Central memory CD8-positive, alpha-beta T cell (primary cell): ENCODE results near the gene MAPRE3.

ENCODE experiments used
- ATAC-seq: fragments of 150-1000 bp; cut with Tn5 transposase; replicated peaks from 2 replicates; pipeline ENCODE4 v1.10.0; 2022; ENCODE audit warnings: mild to moderate bottlenecking, moderate FRiP score, moderate number of reproducible peaks; ENCODE audit not compliant: poor library complexity, severe bottlenecking; ENCODE audit errors: extremely low read depth
- DNase-seq, 2 donors: peaks; one replicate each; pipeline ENCODE4 v3.0.0; 2021; ENCODE audit warnings: low spot score in 2 of 2
- H3K27ac Mint-ChIP-seq: one replicate; pipeline ENCODE4 v1.8.0; 2022; ENCODE audit warnings: low read depth, mild to moderate bottlenecking, moderate library complexity, mixed read lengths
- H3K27me3 Mint-ChIP-seq: one replicate; pipeline ENCODE4 v1.8.0; 2022; ENCODE audit warnings: mixed read lengths
- H3K36me3 Mint-ChIP-seq: one replicate; pipeline ENCODE4 v1.8.0; 2022; ENCODE audit warnings: mild to moderate bottlenecking, moderate library complexity, mixed read lengths; ENCODE audit not compliant: insufficient read depth
- H3K4me1 Mint-ChIP-seq: one replicate; pipeline ENCODE4 v1.8.0; 2022; ENCODE audit warnings: mixed read lengths
- H3K4me3 Mint-ChIP-seq: one replicate; pipeline ENCODE4 v1.8.0; 2022; ENCODE audit warnings: mild to moderate bottlenecking, moderate library complexity, mixed read lengths
- H3K9me3 Mint-ChIP-seq: one replicate; pipeline ENCODE4 v1.8.0; 2022; ENCODE audit warnings: mixed read lengths

Gene MAPRE3

DNA sequence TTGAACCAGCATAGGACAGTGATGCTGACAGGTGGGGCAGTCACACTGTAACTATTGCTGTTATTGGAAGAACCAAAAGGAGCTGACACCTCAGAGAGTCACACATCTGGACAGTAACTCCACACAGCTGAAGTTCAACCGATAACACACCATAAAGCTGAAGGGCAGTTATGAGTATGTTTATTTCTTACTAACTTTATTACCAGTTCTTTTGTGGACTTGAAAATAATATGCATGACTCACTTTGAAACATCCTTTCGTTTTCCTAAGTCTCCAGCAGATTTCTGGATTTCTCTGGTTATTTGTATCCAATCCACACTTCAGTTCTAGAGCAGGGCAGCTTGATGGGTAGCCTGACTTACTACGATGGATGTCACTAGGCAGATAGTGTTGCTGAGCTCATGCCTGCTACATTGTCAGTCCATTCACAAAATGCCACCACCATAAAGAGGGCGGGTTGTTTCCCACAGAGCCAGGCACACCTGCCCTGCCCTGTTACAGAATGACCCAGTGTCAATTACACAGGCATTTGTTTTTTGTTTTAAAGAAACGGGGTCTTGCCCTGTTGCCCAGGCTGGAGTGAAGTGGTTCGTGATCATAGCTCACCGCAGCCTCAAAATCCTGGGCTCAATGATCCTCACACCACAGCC, 72.7 kb downstream of the MAPRE3 start:
- H3K4me1 Mint-ChIP-seq = no peaks in the 10 kb centered on the region
- no peak overlapping the region for H3K27ac Mint-ChIP-seq
- H3K4me3 Mint-ChIP-seq = no peak overlapping the region
- no peaks in the 10 kb centered on the region for H3K9me3 Mint-ChIP-seq
- ATAC-seq (no peak), DNase-seq (no peak)
- no peaks in the 10 kb centered on the region for H3K27me3 Mint-ChIP-seq
- H3K36me3 Mint-ChIP-seq = peaks cover 17% of the 10 kb centered on the region

DNA sequence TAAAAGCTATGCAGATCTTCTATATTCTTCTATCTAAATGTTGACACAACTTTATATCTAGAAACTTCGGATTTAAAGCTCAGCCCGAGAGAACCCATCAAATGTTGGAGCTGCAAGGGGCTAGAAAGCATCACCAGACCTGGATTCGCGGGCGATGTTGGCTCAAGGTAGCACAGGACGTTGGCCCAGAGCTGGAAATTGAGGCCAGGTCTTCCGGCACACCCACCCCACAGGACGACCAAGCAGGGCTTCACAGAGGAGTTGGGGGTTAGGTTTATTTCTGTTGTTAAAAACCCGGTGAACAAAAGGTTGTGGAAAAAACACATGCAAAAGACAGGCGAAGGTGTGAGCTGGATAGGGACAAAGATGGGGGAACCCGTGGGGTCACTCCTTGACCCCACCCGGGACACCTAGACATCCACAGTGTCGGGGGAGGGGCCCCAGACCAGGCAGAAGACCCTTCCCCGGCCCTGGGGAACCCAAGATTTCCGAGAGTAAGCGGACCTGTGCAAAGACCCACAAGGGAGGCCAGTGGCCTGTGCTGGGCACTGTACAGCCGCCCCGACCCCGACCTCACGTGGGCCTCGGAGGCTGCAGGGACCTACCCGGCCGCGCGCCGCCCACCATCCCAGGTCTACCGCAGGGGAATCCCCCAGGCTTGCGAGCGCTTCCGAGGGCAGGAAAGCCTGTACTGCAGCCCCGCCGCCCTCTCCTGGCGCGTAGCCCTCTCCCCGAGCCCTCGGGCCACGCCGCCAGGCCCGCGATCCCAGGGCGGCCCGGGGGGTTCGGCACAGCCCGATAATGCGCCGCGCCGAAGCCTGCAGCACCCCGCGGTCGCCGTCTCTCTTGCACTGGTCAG, 79.2 kb downstream of the MAPRE3 start:
- H3K9me3 Mint-ChIP-seq = peaks cover 8% of the 10 kb centered on the region
- DNase-seq (peak in 1 of 2 donors; percentile 37), ATAC-seq (peak; percentile 22)

GRCh38 chr2:27050281-27050995, 80.0 kb downstream of the MAPRE3 start:
- peaks cover 8% of the 10 kb centered on the region for H3K9me3 Mint-ChIP-seq
- peak; percentile 72 for ATAC-seq

More for the DNA sequence above, 79.2 kb downstream of the MAPRE3 start:
- Mint-ChIP-seq H3K27ac (peak overlapping the region; percentile 100), H3K27me3 (peaks cover 13% of the 10 kb centered on the region), H3K4me1 (peaks cover 30% of the 10 kb centered on the region), H3K4me3 (peak overlapping the region; percentile 98), H3K36me3 (peaks cover 36% of the 10 kb centered on the region)

DNA sequence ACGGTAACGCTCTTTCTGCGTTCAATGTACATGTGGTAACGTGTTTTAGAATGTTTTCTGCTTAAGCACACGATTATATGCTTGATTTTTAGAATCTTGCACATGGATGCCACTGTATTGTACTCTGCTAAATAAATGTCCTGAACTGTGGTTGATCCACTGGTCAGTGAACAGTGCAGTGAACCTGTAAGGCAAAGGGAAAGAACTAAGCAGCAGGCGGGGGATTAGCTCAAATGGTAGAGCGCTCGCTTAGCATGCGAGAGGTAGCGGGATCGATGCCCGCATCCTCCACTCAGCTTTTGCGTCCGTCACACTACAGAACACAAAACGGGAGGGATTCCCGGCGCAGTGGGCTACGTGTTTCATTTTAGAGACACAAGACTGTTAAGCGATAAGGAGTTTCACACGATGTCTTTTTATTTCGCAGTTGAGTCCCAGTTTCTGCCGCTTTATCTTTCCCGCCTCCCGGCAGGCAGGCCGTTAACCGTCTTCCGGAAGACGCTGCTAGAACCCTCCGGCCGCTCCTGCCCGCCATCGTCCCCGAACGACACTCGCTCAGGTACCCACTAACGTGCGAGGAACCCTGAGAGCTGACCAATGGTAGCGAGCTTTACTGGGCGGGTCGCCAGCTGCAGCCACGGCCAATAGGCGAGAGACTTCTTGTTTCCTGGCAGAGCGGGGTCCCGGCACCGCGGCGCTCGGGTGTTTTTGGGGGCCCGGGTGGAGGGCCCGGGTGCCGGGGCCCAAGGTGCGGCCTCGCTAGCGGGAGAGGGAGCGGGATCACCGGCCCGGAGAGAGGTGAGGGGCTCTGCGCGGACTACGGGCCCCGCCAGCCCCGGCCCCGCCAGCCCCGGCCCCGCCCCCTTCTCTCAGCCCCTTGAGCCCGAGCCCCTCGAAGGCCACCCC, 80.8 kb downstream of the MAPRE3 start, which contains the start of gene AGBL5:
TSS of gene AGBL5 (plus strand) at position 673 of the 906 bp plus-strand sequence. CDS start 1,291 bp downstream, outside the sequence.
- Mint-ChIP-seq H3K4me1 (peaks cover 30% of the 10 kb centered on the region), H3K27me3 (peaks cover 13% of the 10 kb centered on the region), H3K9me3 (peaks cover 8% of the 10 kb centered on the region), H3K4me3 (peak within 1 kb of the TSS; percentile 98), H3K27ac (peak within 1 kb of the TSS; percentile 100), H3K36me3 (peaks cover 44% of the 10 kb centered on the region)
- ATAC-seq (peak; percentile 79), DNase-seq (peak; percentile 97 to 98)

More at GRCh38 chr2:27050281-27050995, 80.0 kb downstream of the MAPRE3 start:
- peak overlapping the region; percentile 98 for H3K4me3 Mint-ChIP-seq
- peak overlapping the region; percentile 100 for H3K27ac Mint-ChIP-seq
- DNase-seq = peak; percentile 94 to 98
- H3K36me3 Mint-ChIP-seq = peaks cover 40% of the 10 kb centered on the region
- H3K4me1 Mint-ChIP-seq = peaks cover 30% of the 10 kb centered on the region
- peaks cover 13% of the 10 kb centered on the region for H3K27me3 Mint-ChIP-seq

DNA sequence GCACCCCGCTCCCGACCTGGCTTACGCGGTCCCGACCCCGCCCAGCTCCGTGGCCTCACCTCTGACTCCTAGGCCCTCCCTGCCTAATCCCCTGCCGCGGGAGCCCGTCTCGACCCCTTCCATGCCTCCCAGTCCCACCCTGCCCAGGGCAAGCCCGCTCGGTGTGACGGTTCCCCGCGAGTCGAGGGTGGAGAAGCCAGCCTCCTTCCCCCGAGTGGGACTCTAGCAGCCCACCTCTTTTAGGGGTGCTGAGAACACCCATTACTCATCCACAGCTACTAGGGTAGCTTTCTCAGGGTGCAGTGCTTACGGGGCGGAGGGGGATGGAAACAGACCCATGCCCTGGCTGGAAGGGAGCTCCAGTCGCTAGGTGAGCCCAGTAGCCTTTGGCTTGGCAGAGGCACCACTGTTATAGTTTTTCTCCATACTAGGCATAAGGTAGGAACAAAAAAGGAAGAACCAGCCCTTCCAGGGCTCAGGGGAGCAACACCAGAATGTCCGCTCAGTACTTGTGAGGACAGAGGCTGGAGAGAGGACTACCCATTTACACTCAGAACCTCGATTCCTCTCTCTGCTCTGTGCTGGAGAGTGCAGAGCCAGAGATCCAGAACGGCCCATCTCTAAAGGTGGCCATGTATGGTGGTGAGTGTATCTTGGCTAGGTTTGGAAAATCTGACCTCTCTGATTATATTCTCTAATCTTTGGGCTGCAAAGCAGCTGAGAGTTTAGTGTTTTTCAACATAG, 81.6 kb downstream of the MAPRE3 start:
- peaks cover 8% of the 10 kb centered on the region for H3K9me3 Mint-ChIP-seq
- H3K27me3 Mint-ChIP-seq = peaks cover 13% of the 10 kb centered on the region
- H3K27ac Mint-ChIP-seq = peak overlapping the region; percentile 100

GRCh38 chr2:27053321-27053720, 82.9 kb downstream of the MAPRE3 start:
- H3K36me3 Mint-ChIP-seq = peaks cover 48% of the 10 kb centered on the region
- H3K4me3 Mint-ChIP-seq = peak overlapping the region; percentile 98
- peaks cover 30% of the 10 kb centered on the region for H3K4me1 Mint-ChIP-seq
- H3K27ac Mint-ChIP-seq = peak overlapping the region; percentile 100
- H3K9me3 Mint-ChIP-seq = peaks cover 8% of the 10 kb centered on the region
- peaks cover 13% of the 10 kb centered on the region for H3K27me3 Mint-ChIP-seq
- ATAC-seq = no peak
- no peak for DNase-seq

More for the DNA sequence above, 81.6 kb downstream of the MAPRE3 start:
- peaks cover 30% of the 10 kb centered on the region for H3K4me1 Mint-ChIP-seq
- H3K4me3 Mint-ChIP-seq = peak overlapping the region; percentile 98
- DNase-seq (no peak), ATAC-seq (peak; percentile 1)
- peaks cover 47% of the 10 kb centered on the region for H3K36me3 Mint-ChIP-seq

GRCh38 chr2:27053776-27054175, 83.3 kb downstream of the MAPRE3 start:
- no peak overlapping the region for H3K4me3 Mint-ChIP-seq
- H3K27ac Mint-ChIP-seq = peak overlapping the region; percentile 30
- peaks cover 48% of the 10 kb centered on the region for H3K36me3 Mint-ChIP-seq

DNA sequence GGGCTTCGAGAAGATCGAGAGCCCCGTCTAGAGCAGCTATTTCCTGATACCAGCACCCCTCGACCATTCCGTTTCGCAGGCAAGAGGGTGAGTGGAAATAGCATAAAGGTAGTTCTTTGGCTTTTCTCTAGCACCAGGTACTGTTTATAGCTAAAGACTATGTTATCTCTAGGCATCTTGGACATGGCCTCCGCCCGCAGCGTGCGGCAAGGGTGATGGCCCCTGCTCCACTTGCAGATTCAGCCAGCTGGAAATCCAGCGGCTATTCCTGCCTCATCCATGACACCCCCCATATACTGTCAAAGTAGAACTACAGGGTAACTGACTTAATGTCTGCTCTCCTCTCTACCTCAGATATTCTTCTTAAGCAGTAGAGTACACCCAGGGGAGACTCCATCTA, 84.3 kb downstream of the MAPRE3 start:
- Mint-ChIP-seq H3K27me3 (peaks cover 13% of the 10 kb centered on the region), H3K4me3 (no peak overlapping the region), H3K9me3 (peaks cover 8% of the 10 kb centered on the region), H3K36me3 (peaks cover 42% of the 10 kb centered on the region), H3K4me1 (peaks cover 25% of the 10 kb centered on the region), H3K27ac (no peak overlapping the region)
- ATAC-seq (no peak), DNase-seq (no peak)

More at GRCh38 chr2:27053776-27054175, 83.3 kb downstream of the MAPRE3 start:
- peaks cover 13% of the 10 kb centered on the region for H3K27me3 Mint-ChIP-seq
- no peak for DNase-seq
- peaks cover 30% of the 10 kb centered on the region for H3K4me1 Mint-ChIP-seq
- peaks cover 8% of the 10 kb centered on the region for H3K9me3 Mint-ChIP-seq
- ATAC-seq = no peak

- no peak overlapping the region for H3K4me3 Mint-ChIP-seq
- ATAC-seq = no peak
- H3K4me1 Mint-ChIP-seq = peaks cover 4% of the 10 kb centered on the region
- peaks cover 19% of the 10 kb centered on the region for H3K36me3 Mint-ChIP-seq
- H3K9me3 Mint-ChIP-seq = no peaks in the 10 kb centered on the region
- no peaks in the 10 kb centered on the region for H3K27me3 Mint-ChIP-seq
- no peak overlapping the region for H3K27ac Mint-ChIP-seq
- no peak for DNase-seq
Measured at GRCh38 chr2:27057184-27057583, 86.7 kb downstream of the MAPRE3 start.

GRCh38 chr2:27058210-27058609, 87.8 kb downstream of the MAPRE3 start:
- peaks cover 7% of the 10 kb centered on the region for H3K4me1 Mint-ChIP-seq
- no peak overlapping the region for H3K4me3 Mint-ChIP-seq
- DNase-seq = no peak
- peaks cover 21% of the 10 kb centered on the region for H3K36me3 Mint-ChIP-seq
- H3K27ac Mint-ChIP-seq = no peak overlapping the region
- ATAC-seq = no peak
- H3K9me3 Mint-ChIP-seq = no peaks in the 10 kb centered on the region
- H3K27me3 Mint-ChIP-seq = no peaks in the 10 kb centered on the region

- Mint-ChIP-seq H3K4me1 (peaks cover 7% of the 10 kb centered on the region), H3K27ac (no peak overlapping the region), H3K4me3 (no peak overlapping the region), H3K27me3 (no peaks in the 10 kb centered on the region), H3K9me3 (no peaks in the 10 kb centered on the region), H3K36me3 (peaks cover 21% of the 10 kb centered on the region)
- no peak for DNase-seq
- no peak for ATAC-seq
Measured at GRCh38 chr2:27059141-27059820, 88.8 kb downstream of the MAPRE3 start.
